Calu3 (cell line): Measurements from ENCODE around the gene ZNF214. TPM values are rescaled to one million over a fixed set of nuclear protein-coding genes. Genes with fewer than 3 reads are reported as not detected.

Experiments used
- BruUV-seq: library from RNA; stranded (reverse); fragments of 400-500 nt; replicated peaks from 2 replicates; lab custom pipeline; 2021; lab: Mats Ljungman, UMichigan
- CTCF ChIA-PET: fragments of 300-600 bp; sonication (Branson Sonifier 250); formaldehyde crosslinking; loops from one replicate; lab custom pipeline; 2022; ENCODE audit warnings: antibody characterized with exemption; lab: Charles Lee
- DNase-seq: peaks from one replicate; pipeline ENCODE4 v3.0.0; 2022
- H3K27ac Mint-ChIP-seq: one replicate; pipeline ENCODE4 v1.8.0; 2022; ENCODE audit warnings: mixed read lengths; ENCODE audit not compliant: unreplicated experiment
- H3K27me3 Mint-ChIP-seq: one replicate; pipeline ENCODE4 v1.8.0; 2022; ENCODE audit warnings: mixed read lengths; ENCODE audit not compliant: unreplicated experiment
- H3K36me3 Mint-ChIP-seq: one replicate; pipeline ENCODE4 v1.8.0; 2022; ENCODE audit warnings: mild to moderate bottlenecking, moderate library complexity, mixed read lengths; ENCODE audit not compliant: insufficient read depth, unreplicated experiment
- H3K4me1 Mint-ChIP-seq: one replicate; pipeline ENCODE4 v1.8.0; 2022; ENCODE audit warnings: mild to moderate bottlenecking, low read depth, mixed read lengths; ENCODE audit not compliant: unreplicated experiment
- H3K4me3 Mint-ChIP-seq: one replicate; pipeline ENCODE4 v1.8.0; 2022; ENCODE audit warnings: mild to moderate bottlenecking, low read depth, moderate library complexity, mixed read lengths; ENCODE audit not compliant: unreplicated experiment
- H3K9me3 Mint-ChIP-seq: one replicate; pipeline ENCODE4 v1.8.0; 2022; ENCODE audit warnings: low read depth, mixed read lengths; ENCODE audit not compliant: unreplicated experiment
- CTCF ChIP-seq: fragments of 200-600 bp; IDR thresholded peaks from one replicate; pipeline ENCODE4 v1.8.0; 2022; ENCODE audit warnings: antibody characterized with exemption; ENCODE audit not compliant: unreplicated experiment
- intact Hi-C: fragments of 100-400 bp; cut with micrococcal nuclease; formaldehyde crosslinking; loops from one replicate; pipeline ENCODE4 v1.10.0; 2022; ENCODE audit not compliant: unreplicated experiment
- total RNA-seq: library from RNA; stranded (reverse); gene quantifications from 2 replicates; pipeline ENCODE4 v1.2.3, GENCODE V29; 2022

The ZNF214 gene
- total RNA-seq, 1 experiment from 2014 or later, result 3.0 TPM

DNA sequence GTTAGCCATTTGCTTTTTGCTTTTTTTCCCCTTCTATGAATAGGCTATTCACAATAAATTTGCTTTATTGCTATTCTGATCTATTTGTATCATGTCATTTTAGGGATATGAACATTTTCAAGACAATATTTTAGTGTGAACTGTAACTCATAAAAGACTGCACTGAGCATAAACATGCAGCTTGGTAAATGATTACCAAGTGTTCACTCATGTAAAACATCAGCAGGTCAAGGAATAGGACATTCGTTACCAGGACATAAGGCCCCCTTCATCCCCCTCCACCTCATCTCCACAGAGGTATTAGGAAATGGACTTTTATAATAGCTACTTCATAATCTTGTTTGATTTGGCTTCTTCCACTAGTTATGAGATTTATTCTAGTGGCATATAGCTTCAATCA, 12.5 kb upstream of the ZNF214 start:
- H3K4me3 Mint-ChIP-seq, result no peak overlapping the region
- no peaks in the 10 kb centered on the region for H3K9me3 Mint-ChIP-seq
- intact Hi-C loops, result no loop called here
- TF ChIP-seq CTCF, result no peak
- no peaks in the 10 kb centered on the region for H3K36me3 Mint-ChIP-seq
- no TSS peak for BruUV-seq
- CTCF ChIA-PET, result no interaction called here
- DNase-seq, result no peak
- peaks cover 20% of the 10 kb centered on the region for H3K27me3 Mint-ChIP-seq
- H3K27ac Mint-ChIP-seq, result no peak overlapping the region
- H3K4me1 Mint-ChIP-seq, result no peaks in the 10 kb centered on the region

DNA sequence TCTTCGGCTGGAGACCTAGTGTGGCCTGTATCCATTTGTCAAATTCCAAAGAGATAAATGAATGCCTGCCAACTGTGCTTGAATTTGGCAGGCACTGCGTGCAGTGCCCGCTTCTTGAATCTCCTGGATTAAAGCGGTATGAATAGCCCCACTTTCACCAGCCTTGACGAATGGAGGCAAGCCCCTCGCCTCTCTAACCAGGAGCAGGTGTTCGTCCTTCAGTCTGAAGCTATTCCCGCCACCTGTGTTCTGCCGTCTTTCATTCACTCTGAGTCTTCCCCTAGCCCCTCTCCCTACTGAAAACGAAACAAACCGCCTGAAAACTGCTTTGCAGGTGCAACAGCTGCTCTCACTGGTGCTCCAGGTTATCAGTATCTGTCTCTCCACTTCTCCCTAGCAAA, 11.3 kb upstream of the ZNF214 start:
- BruUV-seq, result no TSS peak
- no peak for TF ChIP-seq CTCF
- DNase-seq, result no peak
- H3K27ac Mint-ChIP-seq, result no peak overlapping the region
- peaks cover 22% of the 10 kb centered on the region for H3K27me3 Mint-ChIP-seq
- CTCF ChIA-PET, result no interaction called here
- no peaks in the 10 kb centered on the region for H3K4me1 Mint-ChIP-seq
- no peaks in the 10 kb centered on the region for H3K9me3 Mint-ChIP-seq
- intact Hi-C loops, result no loop called here
- no peaks in the 10 kb centered on the region for H3K36me3 Mint-ChIP-seq
- no peak overlapping the region for H3K4me3 Mint-ChIP-seq

- peaks cover 22% of the 10 kb centered on the region for H3K27me3 Mint-ChIP-seq
- BruUV-seq, result no TSS peak
- H3K9me3 Mint-ChIP-seq, result no peaks in the 10 kb centered on the region
- CTCF ChIA-PET, result no interaction called here
- no peak overlapping the region for H3K27ac Mint-ChIP-seq
- H3K36me3 Mint-ChIP-seq, result no peaks in the 10 kb centered on the region
- intact Hi-C loops, result no loop called here
- no peak for TF ChIP-seq CTCF
- no peaks in the 10 kb centered on the region for H3K4me1 Mint-ChIP-seq
- DNase-seq, result no peak
- H3K4me3 Mint-ChIP-seq, result no peak overlapping the region
Observed at GRCh38 chr11:7030836-7031235, 10.7 kb upstream of the ZNF214 start.

GRCh38 chr11:7028141-7028540, 8.0 kb upstream of the ZNF214 start:
- intact Hi-C loops, result no loop called here
- H3K36me3 Mint-ChIP-seq, result no peaks in the 10 kb centered on the region
- H3K27me3 Mint-ChIP-seq, result peaks cover 22% of the 10 kb centered on the region
- H3K9me3 Mint-ChIP-seq, result no peaks in the 10 kb centered on the region
- no peak overlapping the region for H3K4me3 Mint-ChIP-seq
- no peak for TF ChIP-seq CTCF
- no peaks in the 10 kb centered on the region for H3K4me1 Mint-ChIP-seq
- CTCF ChIA-PET, result no interaction called here
- no TSS peak for BruUV-seq
- no peak overlapping the region for H3K27ac Mint-ChIP-seq
- no peak for DNase-seq

GRCh38 chr11:7021318-7021717, 1.2 kb upstream of the ZNF214 start:
- Mint-ChIP-seq H3K4me3 (no peak overlapping the region), H3K36me3 (peaks cover 14% of the 10 kb centered on the region), H3K4me1 (no peaks in the 10 kb centered on the region), H3K27ac (no peak overlapping the region), H3K9me3 (no peaks in the 10 kb centered on the region), H3K27me3 (no peaks in the 10 kb centered on the region)
- no TSS peak for BruUV-seq
- DNase-seq, result no peak
- TF ChIP-seq CTCF, result no peak
- CTCF ChIA-PET, result no interaction called here
- intact Hi-C loops, result no loop called here
